Stomach (tissue), 9 donors: ENCODE results near the gene FAU. TPM values are rescaled to one million over a fixed set of nuclear protein-coding genes. Genes with fewer than 3 reads are reported as not detected.

ENCODE experiments used
- DNase-seq, 2 donors: peaks; one replicate each; pipeline versions ENCODE4 v3.0.0 to v3.0.0-alpha.2; 2013 to 2019
- H3K27ac ChIP-seq, 5 donors: fragments of 200-600 bp in 4 of 5; sonication (generic) in 4 of 5; one replicate each; pipeline ENCODE4 v1.5.1; 2013 to 2019; ENCODE audit warnings: mild to moderate bottlenecking in 1 of 5, moderate library complexity in 1 of 5
- H3K27me3 ChIP-seq, 3 donors: fragments of 200-600 bp; sonication (generic); one replicate each; pipeline ENCODE4 v1.5.1; 2017 to 2019; ENCODE audit warnings: mixed run types in 1 of 3
- H3K36me3 ChIP-seq, 4 donors: fragments of 200-600 bp; sonication (generic); 1 replicate in 3 of 4; 2 replicates in 1 of 4; pipeline ENCODE4 v1.5.1; 2016 to 2019
- H3K4me1 ChIP-seq, 4 donors: fragments of 200-600 bp; sonication (generic); one replicate each; pipeline ENCODE4 v1.5.1; 2016 to 2019
- H3K4me3 ChIP-seq, 4 donors: fragments of 200-600 bp; sonication (generic) in 3 of 4; one replicate each; pipeline ENCODE4 v1.5.1; 2016 to 2019; ENCODE audit warnings: mild to moderate bottlenecking in 1 of 4
- H3K9me3 ChIP-seq, 4 donors: fragments of 200-600 bp; sonication (generic); one replicate each; pipeline ENCODE4 v1.5.1; 2016 to 2019
- EP300 ChIP-seq: sonication (generic); formaldehyde crosslinking; IDR thresholded peaks from one replicate; pipeline ENCODE4 v1.6.1; 2017; ENCODE audit warnings: antibody characterized with exemption
- POLR2A ChIP-seq, 4 donors: fragments of 450-650 bp; IDR thresholded peaks; one replicate each; pipeline ENCODE4 v1.6.1; 2016; ENCODE audit warnings: antibody characterized with exemption in 4 of 4, control low read depth in 2 of 4, mild to moderate bottlenecking in 1 of 4, moderate library complexity in 1 of 4
- POLR2AphosphoS5 ChIP-seq, 3 donors: sonication (generic); formaldehyde crosslinking; IDR thresholded peaks; one replicate each; pipeline ENCODE4 v1.6.1; 2016; ENCODE audit warnings: antibody characterized with exemption in 3 of 3
- WGBS, 5 donors: extraction: QIAGEN DNeasy Blood & Tissue Kit in 3 of 5; methylation state at CpG; one replicate each; pipeline versions ENCODE4 v1.1.5 to v1.1.7; 2013 to 2018; 5-methylcytosine and 5-hydroxymethylcytosine counted together
- intact Hi-C: fragments of 100-400 bp; cut with DNase I; formaldehyde crosslinking; loops from one replicate; pipeline ENCODE4 v1.15.1; 2023; ENCODE audit warnings: low total_unique reads
- polyA plus RNA-seq, 3 donors: library from polyadenylated mRNA; stranded (reverse); fragments of 200-250 nt; gene quantifications; one replicate each; pipeline ENCODE4 v1.2.3, GENCODE V29; 2013
- total RNA-seq, 5 donors: library from RNA; depleted of rRNA; stranded (reverse); fragments of >200 nt; gene quantifications; one replicate each; pipeline versions ENCODE4 v1.1.0 to v1.2.3, GENCODE V29; 2014 to 2016
- TF ChIP-seq, protein P1 (sequence below), 7 experiments: fragments of 450-650 bp in 4 of 7; fragments of 200-600 bp in 3 of 7; sonication (generic) in 3 of 7; IDR thresholded peaks; one replicate each; pipeline ENCODE4 v1.5.1; 2016 to 2019; ENCODE audit warnings: antibody characterized with exemption in 7 of 7, control low read depth in 2 of 7, mild to moderate bottlenecking in 1 of 7
- donor health status: healthy with polysubstance abuse.
- donor health status: Bipolar disorder and iron deficiency.
- donor health status: healthy.

FAU gene
- total and polyA plus RNA-seq, 8 donors: 456 to 1,872 (median 914) TPM

DNA sequence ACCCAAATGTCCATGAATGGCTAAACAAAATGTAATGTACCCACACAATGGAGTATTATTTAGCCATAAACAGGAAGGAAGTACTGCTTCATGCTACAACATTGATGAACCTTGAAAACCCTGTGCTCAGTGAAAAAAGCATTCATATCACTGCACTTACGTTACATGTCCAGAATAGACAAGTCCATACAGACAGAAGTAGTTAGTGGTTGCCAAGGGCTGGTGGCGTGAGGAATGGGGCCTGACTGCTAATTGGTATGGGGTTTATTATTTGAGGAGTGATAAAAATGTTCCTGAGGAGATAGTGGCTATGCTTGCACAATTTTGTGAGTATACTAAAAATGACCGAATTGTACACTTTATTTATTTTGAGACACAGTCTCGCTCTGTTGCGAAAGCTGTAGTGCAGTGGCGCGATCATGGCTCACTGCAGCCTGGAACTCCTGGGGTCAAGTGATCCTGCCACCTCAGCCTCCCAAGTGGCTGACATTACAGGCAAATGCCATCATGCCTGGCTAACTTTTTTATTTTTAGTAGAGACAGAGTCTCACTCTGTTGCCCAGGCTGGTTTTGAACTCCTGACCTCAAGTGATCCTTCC is 20.1 kb upstream of the FAU start:
- Histone ChIP-seq H3K27me3 (no peaks in the 10 kb centered on the region), H3K36me3 (no peaks in the 10 kb centered on the region), H3K4me1 (no peaks in the 10 kb centered on the region), H3K27ac (no peak overlapping the region), H3K9me3 (no peaks in the 10 kb centered on the region), H3K4me3 (no peak overlapping the region)
- WGBS, 5 donors: 69 to 82% (median 74%) methylated on average over 7 of the region's 7 CpGs
- no peak for TF ChIP-seq POLR2A (IDR thresholded peaks at IDR 0.05)
- TF ChIP-seq EP300: no peak
- no peak for TF ChIP-seq POLR2AphosphoS5 (IDR thresholded peaks at IDR 0.05)
- TF ChIP-seq, protein P1, sequence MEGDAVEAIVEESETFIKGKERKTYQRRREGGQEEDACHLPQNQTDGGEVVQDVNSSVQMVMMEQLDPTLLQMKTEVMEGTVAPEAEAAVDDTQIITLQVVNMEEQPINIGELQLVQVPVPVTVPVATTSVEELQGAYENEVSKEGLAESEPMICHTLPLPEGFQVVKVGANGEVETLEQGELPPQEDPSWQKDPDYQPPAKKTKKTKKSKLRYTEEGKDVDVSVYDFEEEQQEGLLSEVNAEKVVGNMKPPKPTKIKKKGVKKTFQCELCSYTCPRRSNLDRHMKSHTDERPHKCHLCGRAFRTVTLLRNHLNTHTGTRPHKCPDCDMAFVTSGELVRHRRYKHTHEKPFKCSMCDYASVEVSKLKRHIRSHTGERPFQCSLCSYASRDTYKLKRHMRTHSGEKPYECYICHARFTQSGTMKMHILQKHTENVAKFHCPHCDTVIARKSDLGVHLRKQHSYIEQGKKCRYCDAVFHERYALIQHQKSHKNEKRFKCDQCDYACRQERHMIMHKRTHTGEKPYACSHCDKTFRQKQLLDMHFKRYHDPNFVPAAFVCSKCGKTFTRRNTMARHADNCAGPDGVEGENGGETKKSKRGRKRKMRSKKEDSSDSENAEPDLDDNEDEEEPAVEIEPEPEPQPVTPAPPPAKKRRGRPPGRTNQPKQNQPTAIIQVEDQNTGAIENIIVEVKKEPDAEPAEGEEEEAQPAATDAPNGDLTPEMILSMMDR (IDR thresholded peaks at IDR 0.05): no peak
- intact Hi-C loops: no loop called here
- no peak for DNase-seq

DNA sequence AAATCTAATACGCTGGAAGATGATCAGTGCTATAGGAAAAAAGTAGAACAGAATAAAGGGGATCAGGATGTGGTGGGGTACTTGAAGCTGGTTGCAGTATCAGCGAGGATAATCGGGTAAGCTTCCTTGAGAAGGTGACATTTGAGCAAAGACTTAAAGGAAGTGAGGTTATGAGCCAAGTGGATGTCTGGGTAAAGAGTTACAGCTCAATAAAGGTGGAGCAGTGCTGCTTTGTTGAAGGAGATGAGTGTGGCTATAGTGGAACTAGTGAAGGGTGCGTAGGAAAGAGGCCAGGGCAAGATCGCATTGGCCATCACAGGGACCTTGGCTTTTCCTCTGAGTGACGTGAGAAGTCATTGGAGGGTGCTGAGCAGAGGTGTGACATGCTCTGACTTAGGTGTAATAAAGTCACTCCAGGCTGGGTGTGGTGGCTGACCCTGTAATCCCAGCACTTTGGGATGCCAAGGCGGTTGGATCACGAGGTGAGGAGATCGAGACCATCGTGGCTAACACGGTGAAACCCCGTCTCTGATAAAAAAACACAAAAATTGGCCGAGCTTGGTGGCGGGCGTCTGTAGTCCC is 14.7 kb upstream of the FAU start:
- DNase-seq: no peak
- H3K27me3 ChIP-seq: no peaks in the 10 kb centered on the region
- peak overlapping the region in 1 of 5 donors; percentile 99 for H3K27ac ChIP-seq
- TF ChIP-seq POLR2AphosphoS5 (IDR thresholded peaks at IDR 0.05): no peak
- no peak overlapping the region for H3K4me3 ChIP-seq
- 86 to 92% (median 90%) methylated on average over 15 of the region's 15 CpGs for WGBS, 5 donors
- H3K36me3 ChIP-seq: peaks cover 14 to 15% (median 15%) of the 10 kb centered on the region in 4 donors
- intact Hi-C loops: no loop called here
- H3K9me3 ChIP-seq: no peaks in the 10 kb centered on the region
- H3K4me1 ChIP-seq: peaks cover 25 to 40% (median 36%) of the 10 kb centered on the region in 4 donors

DNA sequence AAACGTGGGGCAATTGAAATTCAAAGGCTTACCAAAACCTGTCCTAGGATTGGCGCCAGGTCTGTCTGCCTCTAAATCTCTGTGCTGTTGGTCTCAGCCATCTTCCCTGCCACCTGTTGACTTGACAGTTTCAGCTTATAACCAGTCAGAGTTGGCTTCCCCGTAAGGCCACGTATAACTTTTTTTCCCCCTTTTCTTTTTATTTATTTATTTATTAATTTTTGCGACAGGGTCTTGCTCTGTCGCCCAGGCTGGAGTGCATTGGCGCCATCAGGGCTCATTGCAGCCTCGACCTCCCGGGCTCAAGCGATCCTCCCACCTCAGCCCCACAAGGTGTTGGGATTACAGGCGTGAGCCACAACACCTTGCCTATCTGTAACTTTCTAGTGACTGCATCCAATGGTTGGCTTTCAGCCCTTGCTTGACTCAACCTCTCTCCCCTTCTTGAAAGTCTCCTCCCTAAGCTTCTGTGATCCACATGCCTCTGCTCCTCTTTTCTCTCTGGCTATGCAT is 13.8 kb upstream of the FAU start:
- H3K9me3 ChIP-seq: no peaks in the 10 kb centered on the region
- H3K4me3 ChIP-seq: peak overlapping the region; percentile 80 to 99 (median 92)
- H3K4me1 ChIP-seq: peaks cover 25 to 45% (median 40%) of the 10 kb centered on the region in 4 donors
- intact Hi-C loops: no loop called here
- TF ChIP-seq EP300: no peak
- TF ChIP-seq POLR2A (IDR thresholded peaks at IDR 0.05): no peak
- TF ChIP-seq, protein P1 (IDR thresholded peaks at IDR 0.05): no peak
- no peak for TF ChIP-seq POLR2AphosphoS5 (IDR thresholded peaks at IDR 0.05)
- 39 to 48% (median 43%) methylated on average over 11 of the region's 11 CpGs for WGBS, 5 donors
- peaks cover 23 to 24% (median 24%) of the 10 kb centered on the region in 4 donors for H3K36me3 ChIP-seq
- peak overlapping the region; percentile 94 to 99 (median 98) for H3K27ac ChIP-seq
- no peaks in the 10 kb centered on the region for H3K27me3 ChIP-seq
- DNase-seq: no peak

DNA sequence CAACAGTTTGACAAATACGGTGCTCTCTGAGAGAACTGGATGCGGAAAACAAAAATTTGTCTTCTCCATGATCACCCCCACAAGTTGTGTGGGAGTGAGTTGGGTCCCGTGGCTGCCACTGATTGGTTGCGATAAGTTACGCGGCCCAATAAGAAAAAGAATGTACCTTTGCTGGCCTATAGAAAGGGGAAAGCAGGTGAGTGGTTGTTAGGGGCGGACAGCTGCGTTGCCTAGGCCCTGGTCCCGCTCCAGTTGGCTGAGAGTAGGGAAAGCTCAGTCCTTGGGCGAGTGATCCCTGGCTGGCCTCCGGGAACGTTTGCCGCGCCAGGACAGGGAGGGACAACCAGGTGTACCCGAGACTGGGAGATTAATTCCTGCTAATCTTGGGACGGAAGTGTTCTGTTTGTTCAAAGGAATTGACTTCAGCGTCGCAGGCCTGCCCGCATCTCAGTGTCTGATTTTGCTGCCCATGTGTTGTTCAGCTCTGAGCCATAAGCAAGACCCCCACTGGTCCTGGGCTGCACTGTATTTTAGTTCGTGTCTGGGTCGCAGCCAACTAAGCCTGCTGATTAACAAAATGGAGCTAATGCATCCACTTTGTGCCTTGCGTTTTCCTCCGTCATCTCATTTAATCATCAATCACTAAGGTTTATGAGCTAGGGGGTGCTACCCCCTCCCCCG is 13.2 kb upstream of the FAU start:
- H3K9me3 ChIP-seq: no peaks in the 10 kb centered on the region
- intact Hi-C loops: no loop called here
- peak overlapping the region; percentile 94 to 99 (median 98) for H3K27ac ChIP-seq
- H3K36me3 ChIP-seq: peaks cover 29 to 30% (median 30%) of the 10 kb centered on the region in 4 donors
- H3K4me1 ChIP-seq: peaks cover 25 to 48% (median 43%) of the 10 kb centered on the region in 4 donors
- H3K27me3 ChIP-seq: no peaks in the 10 kb centered on the region
- peak; percentile 98 for DNase-seq
- peak overlapping the region; percentile 80 to 99 (median 92) for H3K4me3 ChIP-seq
- WGBS, 5 donors: 0 to 2% (median 1%) methylated on average over 24 of the region's 24 CpGs
- TF ChIP-seq, protein P1 (IDR thresholded peaks at IDR 0.05): no peak
- TF ChIP-seq POLR2A (IDR thresholded peaks at IDR 0.05) (peak in 1 of 4 donors; percentile 20), POLR2AphosphoS5 (IDR thresholded peaks at IDR 0.05) (peak; percentile 23 to 91 (median 91)), EP300 (no peak)
